Fibroblast of pulmonary artery (primary cell): Measurements from ENCODE around the gene CCNO.

ENCODE experiments used
- DNase-seq: peaks from one replicate; pipeline ENCODE4 v3.0.0-alpha.2; 2010; ENCODE audit warnings: low read depth
- H3K4me3 ChIP-seq: replicated peaks from 2 replicates; pipeline ENCODE4 v1.5.1; 2011; ENCODE audit warnings: low read depth, mild to moderate bottlenecking, control low read depth, low read length, moderate library complexity
- CTCF ChIP-seq: IDR thresholded peaks from 2 replicates; pipeline ENCODE4 v1.5.1; 2011; ENCODE audit warnings: mild to moderate bottlenecking, control low read depth, low read length, inconsistent platforms; ENCODE audit errors: missing control alignments

CCNO gene

GRCh38 chr5:55230086-55230629 is 3.2 kb downstream of the CCNO start:
- no peak for TF ChIP-seq CTCF
- no peak overlapping the region for H3K4me3 ChIP-seq
- DNase-seq = no peak

GRCh38 chr5:55227664-55228430 is 5.6 kb downstream of the CCNO start:
- no peak for TF ChIP-seq CTCF
- no peak for DNase-seq
- H3K4me3 ChIP-seq = peak overlapping the region; percentile 29

GRCh38 chr5:55226934-55227663 is 6.3 kb downstream of the CCNO start, which contains the start of gene MCIDAS:
Gene MCIDAS, minus strand, starts transcription at chr5:55227315. Its CDS starts 177 bp downstream, at chr5:55227138.
- H3K4me3 ChIP-seq = peak within 1 kb of the TSS; percentile 29
- no peak for TF ChIP-seq CTCF
- no peak for DNase-seq

GRCh38 chr5:55226027-55226933 is 7.1 kb downstream of the CCNO start:
- peak; percentile 48 for DNase-seq
- peak; percentile 45 for TF ChIP-seq CTCF

GRCh38 chr5:55225346-55225745 is 8.1 kb downstream of the CCNO start:
- no peak for TF ChIP-seq CTCF
- no peak overlapping the region for H3K4me3 ChIP-seq
- DNase-seq = no peak

More at GRCh38 chr5:55226027-55226933, 7.1 kb downstream of the CCNO start:
- peak overlapping the region; percentile 5 for H3K4me3 ChIP-seq

GRCh38 chr5:55223812-55224240 is 9.6 kb downstream of the CCNO start:
- DNase-seq = no peak
- TF ChIP-seq CTCF = no peak
- no peak overlapping the region for H3K4me3 ChIP-seq
